GM12801 (cell line): Measurements from ENCODE around the gene KIF1A.

Experiments used
- TF ChIP-seq, protein P1 (sequence below): IDR thresholded peaks from one replicate; pipeline ENCODE4 v1.5.1; 2011; ENCODE audit warnings: control low read depth; ENCODE audit not compliant: insufficient read length; ENCODE audit errors: extremely low read depth

Gene KIF1A

DNA sequence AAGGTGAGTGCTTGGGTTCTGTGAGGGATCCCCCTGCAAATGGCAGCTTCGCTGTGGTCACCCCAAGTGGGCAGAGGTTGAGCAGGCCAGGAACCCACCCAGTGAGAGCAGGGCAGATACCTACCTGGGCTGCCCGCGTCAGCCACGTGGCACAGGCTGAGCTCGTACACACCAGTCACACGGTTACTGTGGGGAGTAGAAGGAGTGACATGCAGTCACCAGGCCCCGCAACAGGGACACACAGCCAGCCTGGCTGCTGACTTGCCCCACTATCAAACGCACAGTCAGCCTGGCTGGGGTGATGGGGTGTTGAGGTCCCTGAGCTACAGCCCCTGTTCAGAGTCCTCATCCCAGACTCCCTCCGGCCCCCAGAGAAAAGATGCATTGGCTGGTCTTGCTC is 96.2 kb downstream of the KIF1A start:
- TF ChIP-seq, protein P1, sequence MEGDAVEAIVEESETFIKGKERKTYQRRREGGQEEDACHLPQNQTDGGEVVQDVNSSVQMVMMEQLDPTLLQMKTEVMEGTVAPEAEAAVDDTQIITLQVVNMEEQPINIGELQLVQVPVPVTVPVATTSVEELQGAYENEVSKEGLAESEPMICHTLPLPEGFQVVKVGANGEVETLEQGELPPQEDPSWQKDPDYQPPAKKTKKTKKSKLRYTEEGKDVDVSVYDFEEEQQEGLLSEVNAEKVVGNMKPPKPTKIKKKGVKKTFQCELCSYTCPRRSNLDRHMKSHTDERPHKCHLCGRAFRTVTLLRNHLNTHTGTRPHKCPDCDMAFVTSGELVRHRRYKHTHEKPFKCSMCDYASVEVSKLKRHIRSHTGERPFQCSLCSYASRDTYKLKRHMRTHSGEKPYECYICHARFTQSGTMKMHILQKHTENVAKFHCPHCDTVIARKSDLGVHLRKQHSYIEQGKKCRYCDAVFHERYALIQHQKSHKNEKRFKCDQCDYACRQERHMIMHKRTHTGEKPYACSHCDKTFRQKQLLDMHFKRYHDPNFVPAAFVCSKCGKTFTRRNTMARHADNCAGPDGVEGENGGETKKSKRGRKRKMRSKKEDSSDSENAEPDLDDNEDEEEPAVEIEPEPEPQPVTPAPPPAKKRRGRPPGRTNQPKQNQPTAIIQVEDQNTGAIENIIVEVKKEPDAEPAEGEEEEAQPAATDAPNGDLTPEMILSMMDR = no peak

DNA sequence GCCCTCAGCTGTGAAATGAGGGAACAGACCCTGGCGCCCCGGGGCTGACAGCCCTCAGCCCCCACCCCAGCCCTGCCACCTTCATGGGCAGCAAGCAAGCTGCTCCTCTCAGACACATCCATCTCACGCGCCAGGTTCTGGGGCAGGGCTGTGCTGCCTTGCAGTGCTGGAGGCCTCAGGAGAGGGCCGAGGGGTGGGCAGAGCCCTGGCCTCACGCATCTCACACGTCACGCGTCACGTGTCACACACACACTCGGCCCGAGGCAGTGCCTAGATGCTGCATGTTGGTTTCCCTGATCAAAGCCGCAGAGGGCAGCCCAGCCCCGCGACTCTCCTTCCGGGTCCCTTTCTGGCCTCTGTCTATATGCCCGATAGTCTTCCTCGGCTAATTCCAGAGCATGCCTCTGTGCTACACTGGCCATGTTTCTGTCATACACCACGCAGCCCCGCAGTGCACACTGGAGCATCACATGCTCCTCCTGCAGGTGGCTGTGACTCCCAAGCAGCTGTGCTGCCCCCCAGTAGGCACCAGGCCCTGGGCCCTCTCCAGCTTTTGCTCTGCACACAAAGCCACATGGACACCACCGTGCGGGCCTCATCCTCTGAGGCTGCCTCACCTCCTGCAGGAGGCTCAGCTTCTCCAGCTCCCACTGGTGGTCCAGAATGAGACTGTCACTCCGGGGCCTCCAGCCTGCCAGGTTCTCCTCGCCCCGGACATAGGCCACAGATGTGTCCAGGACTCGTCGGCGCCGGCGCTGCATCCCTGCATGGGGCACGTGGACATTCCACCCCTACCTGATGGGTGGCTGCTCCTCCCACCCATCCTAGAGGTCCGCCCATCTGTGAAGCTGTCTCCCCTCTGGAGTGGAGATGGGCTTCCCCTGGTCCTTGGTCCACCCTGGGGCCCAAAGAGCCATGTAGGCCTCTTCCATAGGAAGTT is 97.0 kb downstream of the KIF1A start:
- TF ChIP-seq, protein P1 = no peak

DNA sequence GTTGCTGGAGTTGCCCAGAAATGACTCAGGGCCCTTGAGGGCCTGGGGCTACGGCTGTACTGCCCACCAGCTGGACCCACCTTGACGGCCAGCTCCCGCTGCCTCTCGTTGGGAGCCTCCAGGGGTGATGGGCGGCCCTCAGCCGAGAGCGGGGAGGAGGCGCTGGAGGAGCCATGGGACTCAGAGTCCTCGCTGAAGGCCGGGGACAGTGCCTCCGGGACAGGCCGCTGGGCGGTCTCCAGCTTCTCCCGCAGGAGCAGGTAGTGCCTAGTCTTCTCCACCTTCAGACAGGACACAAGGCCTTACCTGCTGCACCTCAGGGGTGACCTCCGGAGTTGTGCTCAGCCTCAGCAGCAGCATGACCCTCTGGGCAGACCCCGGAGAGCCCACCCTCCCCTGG is 97.6 kb downstream of the KIF1A start:
- TF ChIP-seq, protein P1 = no peak

DNA sequence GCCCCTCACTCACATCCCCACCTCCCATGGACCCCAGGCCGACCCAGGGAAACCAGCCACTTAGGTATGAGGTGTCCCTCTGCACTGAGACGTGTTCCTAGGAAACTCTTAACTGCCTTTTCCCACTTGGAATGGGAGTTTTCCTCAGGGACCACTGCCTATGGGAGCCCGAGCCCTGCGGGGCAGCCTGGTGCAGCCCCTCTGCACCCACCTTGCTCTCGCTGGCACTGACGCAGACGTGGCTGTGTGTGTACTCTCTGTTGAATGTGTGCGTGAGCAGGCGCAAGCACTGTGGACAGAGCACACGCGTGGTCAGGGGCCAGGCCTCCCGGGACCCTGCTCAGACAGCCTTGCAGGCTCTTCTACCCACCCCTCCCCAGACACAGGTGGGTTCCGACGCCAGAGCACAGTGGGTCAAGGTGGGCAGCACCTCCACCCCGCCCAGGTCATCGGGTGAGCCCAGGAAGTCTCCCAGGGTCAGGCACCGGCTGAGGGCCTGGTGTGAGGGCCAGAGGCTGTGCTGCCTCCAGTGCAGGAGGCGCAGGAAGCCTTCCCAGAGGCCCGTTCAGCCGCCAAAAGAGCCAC is 98.3 kb downstream of the KIF1A start:
- TF ChIP-seq, protein P1 = no peak

DNA sequence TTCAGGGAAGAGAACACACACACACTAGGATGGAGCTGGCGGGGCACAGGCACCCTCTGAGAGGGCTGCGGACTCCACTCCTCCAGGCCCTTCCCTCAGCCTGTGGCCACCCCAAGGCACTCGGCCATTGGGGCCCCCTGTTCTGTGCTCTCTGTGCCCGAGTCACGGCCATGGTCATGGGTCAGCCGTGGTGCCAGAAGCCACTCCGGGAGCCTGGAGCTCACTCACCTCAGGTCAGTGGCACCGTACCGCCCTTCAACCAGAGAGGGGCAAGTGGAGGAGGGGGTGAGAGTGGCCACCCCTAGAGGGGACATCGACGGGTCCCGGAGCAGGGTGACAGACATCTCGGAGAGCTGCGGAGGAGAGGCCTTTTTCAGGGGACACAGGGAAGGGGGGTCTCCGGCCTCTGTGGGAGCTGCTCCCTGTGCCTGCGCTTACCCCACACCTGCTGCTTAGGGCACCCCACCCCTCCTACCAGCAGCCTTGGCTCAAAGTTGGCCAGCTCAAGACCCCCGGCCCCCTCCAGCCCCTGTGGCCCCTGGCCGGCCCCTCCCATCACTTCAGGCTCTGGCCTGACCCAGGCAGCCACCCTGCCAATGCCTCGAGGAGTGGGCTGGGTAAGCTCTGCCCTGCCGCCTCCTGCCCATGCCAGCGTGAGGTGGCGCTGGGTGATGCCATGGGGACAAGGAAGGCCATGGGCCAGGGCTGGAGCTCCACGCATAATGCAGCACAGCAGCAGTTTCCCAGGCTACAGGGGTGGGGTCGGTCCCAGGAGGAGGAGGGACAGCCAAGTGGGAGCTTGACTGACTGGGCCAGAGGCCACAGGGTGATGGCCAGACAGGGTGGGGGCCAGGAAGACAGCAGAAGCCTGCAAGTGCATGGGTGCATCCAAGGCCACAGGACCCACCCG is 99.1 kb downstream of the KIF1A start:
- TF ChIP-seq, protein P1 = no peak

DNA sequence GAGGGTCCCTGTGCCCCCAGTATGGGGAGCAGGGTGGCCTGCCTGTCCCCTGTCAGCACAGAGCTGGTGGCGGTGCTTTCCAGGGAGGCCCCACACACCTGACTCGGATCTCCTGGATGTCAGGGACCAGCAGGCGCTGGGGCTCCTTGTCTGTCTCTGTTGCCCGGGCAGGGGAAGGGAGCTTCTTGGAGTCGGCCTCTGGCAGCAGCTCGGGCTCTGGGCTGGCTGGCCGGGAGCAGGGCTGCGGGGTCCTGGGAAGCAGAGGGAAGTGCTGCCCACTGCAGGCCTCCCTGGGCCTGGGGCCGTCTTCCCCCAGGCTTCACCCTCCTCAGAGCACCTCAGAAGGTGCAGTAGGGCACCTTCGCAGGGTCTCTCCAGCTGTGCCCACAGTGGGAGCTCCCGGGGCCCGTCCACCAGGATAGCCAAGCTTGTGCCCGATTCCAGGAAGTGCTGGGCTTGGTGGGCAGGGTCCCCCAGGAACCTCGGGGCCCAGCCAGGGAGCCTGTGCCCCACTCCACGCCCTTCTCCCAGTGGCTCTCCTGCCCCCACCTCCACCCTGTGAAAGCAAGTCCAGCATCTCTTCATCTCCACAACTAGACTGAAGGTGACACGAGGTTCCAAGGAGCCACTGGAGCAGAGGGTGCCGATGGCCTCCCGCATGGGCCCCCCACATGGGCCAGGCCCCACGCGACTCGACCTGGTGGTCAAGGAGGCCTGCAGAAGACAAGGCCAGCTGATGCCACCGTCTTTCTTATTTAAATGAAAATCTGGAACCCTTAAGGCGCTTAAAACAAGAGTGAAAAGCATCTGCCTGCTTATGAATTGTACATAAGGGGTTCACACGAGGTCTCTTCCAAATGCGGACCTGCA is 100.1 kb downstream of the KIF1A start:
- TF ChIP-seq, protein P1 = no peak
